CD4-positive, CD25-positive, alpha-beta regulatory T cell (primary cell): Measurements from ENCODE around the gene AKAP7. TPM values are rescaled to one million over a fixed set of nuclear protein-coding genes. Genes with fewer than 3 reads are reported as not detected.

Source experiments
- ATAC-seq, 2 donors: fragments of 150-1000 bp; cut with Tn5 transposase; one replicate each; pipeline ENCODE4 v1.10.0; 2021; ENCODE audit warnings: low read depth in 2 of 2, moderate number of reproducible peaks in 2 of 2, moderate library complexity in 1 of 2
- DNase-seq, 3 donors: peaks; one replicate each; pipeline versions ENCODE4 v3.0.0 to v3.0.0-alpha.2; 2012 to 2022; ENCODE audit warnings: mixed read lengths in 1 of 3
- H3K27ac ChIP-seq: one replicate; pipeline ENCODE4 v1.7.0; 2013; ENCODE audit warnings: mild to moderate bottlenecking, low read length; ENCODE audit not compliant: insufficient read depth, poor library complexity, severe bottlenecking
- H3K27me3 ChIP-seq: one replicate; pipeline ENCODE4 v1.7.0; 2013; ENCODE audit warnings: low read length; ENCODE audit not compliant: control insufficient read depth, insufficient read depth
- H3K36me3 ChIP-seq: one replicate; pipeline ENCODE4 v1.7.0; 2013; ENCODE audit warnings: mild to moderate bottlenecking, low read length, moderate library complexity; ENCODE audit not compliant: control insufficient read depth, insufficient read depth
- H3K4me1 ChIP-seq: 2 replicates; pipeline ENCODE4 v1.7.0; 2013; ENCODE audit warnings: mild to moderate bottlenecking, low read length; ENCODE audit not compliant: insufficient read depth, control insufficient read depth, poor library complexity, severe bottlenecking
- H3K4me3 ChIP-seq: one replicate; pipeline ENCODE4 v1.7.0; 2013; ENCODE audit warnings: low read depth, mild to moderate bottlenecking, low read length, moderate library complexity
- H3K9me3 ChIP-seq, 2 experiments: 1 replicate in 1 of 2; 2 replicates in 1 of 2; pipeline ENCODE4 v1.7.0; 2013; ENCODE audit warnings: low read length in 2 of 2, mild to moderate bottlenecking in 1 of 2, moderate library complexity in 1 of 2; ENCODE audit not compliant: control insufficient read depth in 2 of 2
- H3K27ac Mint-ChIP-seq, 3 donors: one replicate each; pipeline ENCODE4 v1.8.0; 2020 to 2022; ENCODE audit warnings: mild to moderate bottlenecking in 3 of 3, mixed read lengths in 3 of 3, moderate library complexity in 2 of 3
- H3K27me3 Mint-ChIP-seq: one replicate; pipeline ENCODE4 v1.8.0; 2022; ENCODE audit warnings: mild to moderate bottlenecking, mixed read lengths
- H3K36me3 Mint-ChIP-seq: one replicate; pipeline ENCODE4 v1.8.0; 2020; ENCODE audit warnings: mixed read lengths
- H3K4me1 Mint-ChIP-seq, 4 donors: one replicate each; pipeline ENCODE4 v1.8.0; 2020 to 2022; ENCODE audit warnings: mixed read lengths in 4 of 4, mild to moderate bottlenecking in 1 of 4
- H3K4me3 Mint-ChIP-seq, 4 donors: one replicate each; pipeline ENCODE4 v1.8.0; 2020 to 2022; ENCODE audit warnings: mild to moderate bottlenecking in 4 of 4, mixed read lengths in 4 of 4, moderate library complexity in 3 of 4
- H3K9me3 Mint-ChIP-seq, 7 donors: one replicate each; pipeline ENCODE4 v1.8.0; 2020 to 2022; ENCODE audit warnings: mixed read lengths in 7 of 7, mild to moderate bottlenecking in 3 of 7, moderate library complexity in 2 of 7
- polyA plus RNA-seq, 4 donors: library from polyadenylated mRNA; unstranded; fragments of 300-500 nt; fragmentation: Illumina TruSeq; gene quantifications; one replicate each; pipeline ENCODE4 v1.2.3, GENCODE V29; 2021
- total RNA-seq: library from RNA; stranded (reverse); gene quantifications from one replicate; pipeline ENCODE4 v1.2.3, GENCODE V29; 2022

AKAP7 gene
- total and polyA plus RNA-seq, 5 donors from 2014 or later: 3.0 to 20.6 (median 10.5) TPM

- peak overlapping the region in 2 of 3 donors; percentile 28 to 52 for H3K27ac Mint-ChIP-seq
- H3K9me3 Mint-ChIP-seq: peaks cover 1 to 9% (median 6%) of the 10 kb centered on the region in 7 donors
Measured at GRCh38 chr6:131269565-131270391, 134.5 kb downstream of the AKAP7 start.

GRCh38 chr6:131270534-131270933 lies 135.3 kb downstream of the AKAP7 start:
- no peak for ATAC-seq
- H3K27ac Mint-ChIP-seq: peak overlapping the region in 2 of 3 donors; percentile 52 to 61
- Histone ChIP-seq H3K4me1 (no peaks in the 10 kb centered on the region), H3K36me3 (no peaks in the 10 kb centered on the region), H3K4me3 (no peak overlapping the region), H3K27me3 (no peaks in the 10 kb centered on the region), H3K9me3 (peaks cover 6 to 11% of the 10 kb centered on the region in 2 experiments), H3K27ac (no peak overlapping the region)
- no peak for DNase-seq
- H3K9me3 Mint-ChIP-seq: peaks cover 1 to 8% (median 7%) of the 10 kb centered on the region in 7 donors
- peaks cover 46% of the 10 kb centered on the region for H3K36me3 Mint-ChIP-seq
- no peaks in the 10 kb centered on the region for H3K27me3 Mint-ChIP-seq
- H3K4me3 Mint-ChIP-seq: no peak overlapping the region
- peaks cover 20 to 45% (median 33%) of the 10 kb centered on the region in 4 donors for H3K4me1 Mint-ChIP-seq

More at GRCh38 chr6:131269565-131270391, 134.5 kb downstream of the AKAP7 start:
- H3K27me3 Mint-ChIP-seq: no peaks in the 10 kb centered on the region
- H3K36me3 ChIP-seq: no peaks in the 10 kb centered on the region
- H3K4me3 ChIP-seq: no peak overlapping the region
- peak overlapping the region in 1 of 4 donors; percentile 2 for H3K4me3 Mint-ChIP-seq
- no peaks in the 10 kb centered on the region for H3K4me1 ChIP-seq
- H3K27me3 ChIP-seq: no peaks in the 10 kb centered on the region
- H3K36me3 Mint-ChIP-seq: peaks cover 43% of the 10 kb centered on the region
- H3K4me1 Mint-ChIP-seq: peaks cover 15 to 47% (median 34%) of the 10 kb centered on the region in 4 donors
- peaks cover 6 to 11% of the 10 kb centered on the region in 2 experiments for H3K9me3 ChIP-seq
- no peak overlapping the region for H3K27ac ChIP-seq
- ATAC-seq: no peak
- no peak for DNase-seq

DNA sequence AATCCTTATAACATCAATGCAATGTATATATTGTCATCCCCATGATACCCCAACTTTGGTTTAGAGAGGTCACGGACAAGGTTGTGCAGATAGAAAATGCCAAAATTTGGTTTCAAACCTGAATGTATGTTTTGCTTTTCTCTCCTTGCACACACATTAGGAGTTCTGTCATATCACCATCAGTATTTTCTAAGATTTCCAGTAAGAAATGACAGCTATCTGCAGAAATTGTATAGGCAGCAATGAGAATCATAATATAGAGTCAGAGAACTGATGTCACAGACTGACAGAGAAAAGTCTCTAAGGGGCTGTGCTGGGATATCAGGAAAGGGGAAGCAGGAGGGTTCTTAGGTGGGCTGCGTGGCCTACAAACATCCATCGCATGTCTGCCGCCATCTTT lies 140.0 kb downstream of the AKAP7 start:
- DNase-seq (no peak), ATAC-seq (no peak)
- peak overlapping the region in 2 of 4 donors; percentile 8 to 65 for H3K4me3 Mint-ChIP-seq
- peaks cover 26 to 46% (median 31%) of the 10 kb centered on the region in 4 donors for H3K4me1 Mint-ChIP-seq
- Histone ChIP-seq H3K27ac (no peak overlapping the region), H3K9me3 (peaks cover 5 to 11% of the 10 kb centered on the region in 2 experiments), H3K4me3 (no peak overlapping the region), H3K27me3 (no peaks in the 10 kb centered on the region), H3K36me3 (no peaks in the 10 kb centered on the region), H3K4me1 (peaks cover 4% of the 10 kb centered on the region)
- H3K27ac Mint-ChIP-seq: peak overlapping the region in 2 of 3 donors; percentile 44 to 57
- H3K9me3 Mint-ChIP-seq: peaks cover 2 to 17% (median 8%) of the 10 kb centered on the region in 7 donors
- H3K27me3 Mint-ChIP-seq: no peaks in the 10 kb centered on the region
- H3K36me3 Mint-ChIP-seq: peaks cover 48% of the 10 kb centered on the region

DNA sequence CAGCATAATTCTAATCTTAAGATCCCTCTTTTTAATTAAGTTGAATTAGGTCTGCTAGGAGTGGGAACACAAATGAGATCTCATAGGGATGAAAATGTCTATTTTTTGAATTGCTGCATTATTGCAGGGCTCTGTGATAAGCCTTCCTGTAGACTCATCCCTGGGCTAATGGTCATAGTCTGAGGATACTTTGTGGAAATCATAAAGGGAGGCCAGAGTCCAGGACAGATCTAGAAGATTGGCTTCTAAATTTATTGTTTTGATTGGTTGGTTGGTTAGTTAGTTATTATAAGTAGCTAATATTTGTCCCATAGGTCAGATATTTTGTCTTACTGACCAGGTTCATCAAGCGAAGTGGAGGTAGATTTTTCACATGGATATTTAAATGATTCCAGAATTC lies 142.3 kb downstream of the AKAP7 start:
- Histone ChIP-seq H3K27me3 (no peaks in the 10 kb centered on the region), H3K27ac (no peak overlapping the region), H3K4me3 (no peak overlapping the region), H3K9me3 (no peaks in the 10 kb centered on the region), H3K4me1 (peaks cover 28% of the 10 kb centered on the region), H3K36me3 (no peaks in the 10 kb centered on the region)
- DNase-seq (no peak), ATAC-seq (no peak)
- Mint-ChIP-seq H3K27ac (peak overlapping the region in 2 of 3 donors; percentile 31 to 74), H3K27me3 (peaks cover 4% of the 10 kb centered on the region), H3K4me3 (no peak overlapping the region), H3K9me3 (peaks cover 2 to 9% (median 5%) of the 10 kb centered on the region in 7 donors), H3K4me1 (peaks cover 40 to 69% (median 46%) of the 10 kb centered on the region in 4 donors), H3K36me3 (peaks cover 34% of the 10 kb centered on the region)

GRCh38 chr6:131281471-131282270 lies 146.4 kb downstream of the AKAP7 start:
- Histone ChIP-seq H3K36me3 (peaks cover 3% of the 10 kb centered on the region), H3K4me3 (peak overlapping the region; percentile 72), H3K27me3 (no peaks in the 10 kb centered on the region), H3K9me3 (no peaks in the 10 kb centered on the region), H3K4me1 (peaks cover 35% of the 10 kb centered on the region), H3K27ac (peak overlapping the region; percentile 83)
- Mint-ChIP-seq H3K27me3 (peaks cover 4% of the 10 kb centered on the region), H3K27ac (peak overlapping the region; percentile 89 to 100 (median 97)), H3K4me1 (peaks cover 38 to 84% (median 39%) of the 10 kb centered on the region in 4 donors), H3K4me3 (peak overlapping the region; percentile 76 to 94 (median 86)), H3K9me3 (peaks cover 0 to 9% (median 3%) of the 10 kb centered on the region in 7 donors), H3K36me3 (peaks cover 30% of the 10 kb centered on the region)
- ATAC-seq: peak; percentile 98 to 99
- peak; percentile 38 to 94 (median 84) for DNase-seq

DNA sequence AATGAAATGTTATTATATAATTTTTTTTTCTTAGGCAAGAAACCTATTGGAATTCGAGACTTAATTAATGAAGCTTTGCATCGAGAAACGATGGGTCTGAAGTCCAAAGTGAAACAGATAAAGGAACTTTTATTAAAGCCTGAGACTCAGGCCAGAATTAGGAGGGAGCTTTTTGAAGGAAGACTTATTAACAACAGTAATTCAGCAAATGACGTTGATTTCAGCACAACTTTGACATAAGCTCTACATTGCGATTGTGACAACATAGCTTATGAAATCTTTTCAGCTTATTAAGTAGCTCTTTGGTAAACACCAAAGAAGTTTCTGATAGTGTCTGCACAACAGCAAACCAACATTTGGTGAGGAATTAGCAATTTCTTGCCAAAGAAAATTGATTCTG lies 147.1 kb downstream of the AKAP7 start:
- peaks cover 0 to 9% (median 3%) of the 10 kb centered on the region in 7 donors for H3K9me3 Mint-ChIP-seq
- peak overlapping the region; percentile 83 to 100 (median 89) for H3K27ac Mint-ChIP-seq
- Histone ChIP-seq H3K9me3 (no peaks in the 10 kb centered on the region), H3K4me3 (peak overlapping the region; percentile 72), H3K27ac (peak overlapping the region; percentile 83), H3K27me3 (no peaks in the 10 kb centered on the region), H3K4me1 (peaks cover 35% of the 10 kb centered on the region), H3K36me3 (peaks cover 3% of the 10 kb centered on the region)
- H3K36me3 Mint-ChIP-seq: peaks cover 32% of the 10 kb centered on the region
- no peak for ATAC-seq
- H3K4me3 Mint-ChIP-seq: no peak overlapping the region
- H3K4me1 Mint-ChIP-seq: peaks cover 38 to 84% (median 43%) of the 10 kb centered on the region in 4 donors
- peaks cover 4% of the 10 kb centered on the region for H3K27me3 Mint-ChIP-seq
- DNase-seq: no peak

DNA sequence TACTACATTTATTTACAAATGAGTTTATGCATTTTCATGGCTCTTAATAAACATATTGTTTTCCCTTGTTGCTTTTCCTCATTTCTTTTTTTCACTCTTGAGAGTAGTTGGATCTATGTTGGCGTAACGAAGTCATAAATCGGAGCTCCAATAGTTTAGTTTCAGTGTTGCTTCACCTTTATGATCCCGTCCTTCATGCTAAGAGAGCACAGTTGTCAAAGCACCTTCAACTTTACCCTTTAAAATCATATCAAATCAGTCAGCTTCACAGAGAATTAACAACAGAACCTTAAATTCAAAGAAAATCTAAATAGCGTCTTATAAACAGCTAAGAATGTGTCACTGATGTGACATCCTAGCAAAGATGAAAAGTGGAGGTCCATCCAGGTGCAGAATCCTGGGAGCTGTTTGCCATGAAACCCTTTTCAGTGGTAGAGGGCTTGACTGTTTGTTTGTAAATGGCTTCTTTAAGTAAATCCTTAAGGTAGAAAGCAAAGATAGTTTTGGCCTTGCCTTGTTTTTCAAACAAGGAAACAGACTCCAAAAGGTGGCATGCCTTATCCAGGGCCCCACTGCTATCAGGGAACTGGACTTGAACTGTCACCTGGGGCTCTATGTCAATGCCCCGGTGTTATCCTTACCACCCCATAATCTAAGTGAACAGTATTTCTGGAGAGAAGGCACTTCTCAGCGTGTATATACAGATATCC lies 148.4 kb downstream of the AKAP7 start:
- peaks cover 3% of the 10 kb centered on the region for H3K36me3 ChIP-seq
- Mint-ChIP-seq H3K4me3 (peak overlapping the region in 1 of 4 donors; percentile 52), H3K36me3 (peaks cover 26% of the 10 kb centered on the region), H3K9me3 (peaks cover 0 to 5% (median 3%) of the 10 kb centered on the region in 7 donors), H3K27me3 (peaks cover 4% of the 10 kb centered on the region), H3K4me1 (peaks cover 33 to 79% (median 39%) of the 10 kb centered on the region in 4 donors), H3K27ac (peak overlapping the region; percentile 81 to 100 (median 89))
- DNase-seq (no peak), ATAC-seq (no peak)
- H3K9me3 ChIP-seq: no peaks in the 10 kb centered on the region
- peaks cover 35% of the 10 kb centered on the region for H3K4me1 ChIP-seq
- H3K27me3 ChIP-seq: no peaks in the 10 kb centered on the region
- H3K4me3 ChIP-seq: no peak overlapping the region
- H3K27ac ChIP-seq: peak overlapping the region; percentile 83
